ENCODE measurements around the gene OGFOD2. TPM values are rescaled to one million over a fixed set of nuclear protein-coding genes. Genes with fewer than 3 reads are reported as not detected.

OGFOD2 gene
- total and polyA plus RNA-seq, 9 of the 15 experiments (the other 6 are each of a cell fraction or from before 2014, with no cell fraction given), result 1.4 to 111 (median 18.5) TPM

GRCh38 chr12:122974274-122974891 lies 661 bp upstream of the OGFOD2 start (continued):
- TF ChIP-seq ZBTB40 (IDR thresholded peaks at IDR 0.05) (peak; percentile 99), ZBTB40 (CRISPR knock-in tag; IDR thresholded peaks at IDR 0.05) (no peak), SETDB1 (IDR thresholded peaks at IDR 0.05; ENCODE audit: low read length) (no peak), NEUROD1 (IDR thresholded peaks at IDR 0.05; ENCODE audit: borderline replicate concordance, low read depth, low read length, partially characterized antibody) (peak; percentile 71), NBN (IDR thresholded peaks at IDR 0.05; ENCODE audit: low read depth) (peak; percentile 68; the same call in 1 of the 2 replicates), DLX4 (CRISPR knock-in tag; IDR thresholded peaks at IDR 0.05) (no peak), ZKSCAN8 (CRISPR knock-in tag; IDR thresholded peaks at IDR 0.05) (no peak), SMARCC2 (IDR thresholded peaks at IDR 0.05; ENCODE audit: low read depth) (no peak), SAP30 (IDR thresholded peaks at IDR 0.05; ENCODE audit: borderline replicate concordance, insufficient read depth, low read depth, low read length, poor library complexity, severe bottlenecking) (no peak), KLF16 (IDR thresholded peaks at IDR 0.05) (no peak), ZSCAN32 (CRISPR knock-in tag; IDR thresholded peaks at IDR 0.05) (no peak), ZNF311 (CRISPR knock-in tag; IDR thresholded peaks at IDR 0.05) (no peak), ELF1 (tag; IDR thresholded peaks at IDR 0.05) (peak; percentile 77), ZBTB49 (CRISPR knock-in tag; IDR thresholded peaks at IDR 0.05; ENCODE audit: borderline replicate concordance) (no peak), PHB2 (IDR thresholded peaks at IDR 0.05; ENCODE audit: low read depth) (no peak), ZNF707 (CRISPR knock-in tag; conservative IDR thresholded peaks at IDR 0.05) (no peak), ELF2 (CRISPR knock-in tag; IDR thresholded peaks at IDR 0.05) (no peak), GATAD2B (IDR thresholded peaks at IDR 0.05; ENCODE audit: borderline replicate concordance) (no peak)

Measured in K562 (cell line).